Measurements from ENCODE around the gene NDST4. TPM values are rescaled to one million over a fixed set of nuclear protein-coding genes. Genes with fewer than 3 reads are reported as not detected.

NDST4 gene
- total and polyA plus RNA-seq, 7 experiments from 2014 or later, result not detected

DNA sequence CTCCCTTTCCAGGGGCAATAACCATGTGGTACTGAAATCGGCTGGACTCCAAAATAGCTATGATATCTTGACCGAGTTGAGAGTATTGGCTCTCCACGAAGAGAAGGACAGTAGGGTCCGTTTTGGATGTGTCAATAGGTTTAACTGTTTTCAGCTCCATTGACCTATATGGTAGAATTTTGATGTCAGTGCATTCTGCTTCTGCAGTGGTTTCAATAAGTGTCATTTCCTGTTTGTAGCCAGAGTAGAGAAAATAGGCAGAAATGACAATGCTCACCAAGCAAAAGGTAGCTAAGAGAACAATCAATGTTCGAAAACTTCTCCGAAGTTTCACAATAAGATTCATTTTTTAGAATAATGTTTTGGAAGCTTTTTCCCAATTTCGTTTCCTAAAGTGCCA, 36.7 kb downstream of the NDST4 start:
- DNase-seq, result no peak
- H3K4me1 ChIP-seq (ENCODE audit: control insufficient read depth in 2 of 2, insufficient read depth in 2 of 2, low read length in 2 of 2), result no peaks in the 10 kb centered on the region
- Mint-ChIP-seq H3K4me3 (no peak overlapping the region), H3K27ac (no peak overlapping the region), H3K9me3 (peaks cover 0 to 4% (median 0%) of the 10 kb centered on the region in 11 donors), H3K36me3 (no peaks in the 10 kb centered on the region), H3K27me3 (no peaks in the 10 kb centered on the region), H3K4me1 (no peaks in the 10 kb centered on the region)
- H3K36me3 ChIP-seq (ENCODE audit: control insufficient read depth in 2 of 3, insufficient read depth in 3 of 3, low read length in 3 of 3), result no peaks in the 10 kb centered on the region
- H3K4me3 ChIP-seq (ENCODE audit: low read length), result no peak overlapping the region
- no peaks in the 10 kb centered on the region for H3K9me3 ChIP-seq (ENCODE audit: control insufficient read depth in 2 of 3, low read length in 3 of 3)
- intact Hi-C loops (cut with micrococcal nuclease), result no loop called here
- POLR2A ChIA-PET, result no interaction called here
- no peak overlapping the region for H3K27ac ChIP-seq (ENCODE audit: low read depth, low read length)
- CTCF ChIA-PET, result no interaction called here
- no peaks in the 10 kb centered on the region for H3K27me3 ChIP-seq (ENCODE audit: control insufficient read depth in 2 of 2, insufficient read depth in 2 of 2, low read length in 2 of 2)
- no peak for ATAC-seq

DNA sequence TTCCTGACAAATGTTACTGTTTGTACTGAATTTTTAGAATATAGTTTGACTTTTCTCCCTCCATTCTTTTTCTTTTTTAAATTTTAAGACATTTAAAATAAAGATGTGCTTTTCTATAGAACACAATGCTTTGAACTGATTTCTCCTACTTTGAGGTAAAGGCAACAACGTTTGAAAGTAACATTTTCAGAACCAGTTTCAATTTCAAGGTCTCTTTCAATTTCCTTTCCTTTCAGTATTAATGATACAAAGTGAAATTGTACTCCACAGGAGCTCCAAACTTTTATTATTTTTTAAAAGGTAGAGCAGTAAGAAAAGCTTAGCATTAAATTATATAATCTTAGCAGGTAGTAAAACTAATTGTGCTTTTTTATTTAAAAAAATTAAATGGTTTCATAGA, 54.9 kb downstream of the NDST4 start:
- H3K36me3 Mint-ChIP-seq, result no peaks in the 10 kb centered on the region
- no peaks in the 10 kb centered on the region for H3K27me3 Mint-ChIP-seq
- Histone ChIP-seq H3K9me3 (ENCODE audit: control insufficient read depth in 2 of 3, low read length in 3 of 3) (no peaks in the 10 kb centered on the region), H3K27ac (ENCODE audit: low read depth, low read length) (no peak overlapping the region), H3K4me1 (ENCODE audit: control insufficient read depth in 2 of 2, insufficient read depth in 2 of 2, low read length in 2 of 2) (no peaks in the 10 kb centered on the region), H3K4me3 (ENCODE audit: low read length) (no peak overlapping the region), H3K36me3 (ENCODE audit: control insufficient read depth in 2 of 3, insufficient read depth in 3 of 3, low read length in 3 of 3) (no peaks in the 10 kb centered on the region), H3K27me3 (ENCODE audit: control insufficient read depth in 2 of 2, insufficient read depth in 2 of 2, low read length in 2 of 2) (no peaks in the 10 kb centered on the region)
- peaks cover 0 to 3% (median 0%) of the 10 kb centered on the region in 11 donors for H3K9me3 Mint-ChIP-seq
- ChIA-PET POLR2A (no interaction called here), CTCF (no interaction called here)
- H3K4me1 Mint-ChIP-seq, result no peaks in the 10 kb centered on the region
- ATAC-seq, result no peak
- no peak overlapping the region for H3K4me3 Mint-ChIP-seq
- no peak for DNase-seq
- no peak overlapping the region for H3K27ac Mint-ChIP-seq
- intact Hi-C loops (cut with micrococcal nuclease), result no loop called here

DNA sequence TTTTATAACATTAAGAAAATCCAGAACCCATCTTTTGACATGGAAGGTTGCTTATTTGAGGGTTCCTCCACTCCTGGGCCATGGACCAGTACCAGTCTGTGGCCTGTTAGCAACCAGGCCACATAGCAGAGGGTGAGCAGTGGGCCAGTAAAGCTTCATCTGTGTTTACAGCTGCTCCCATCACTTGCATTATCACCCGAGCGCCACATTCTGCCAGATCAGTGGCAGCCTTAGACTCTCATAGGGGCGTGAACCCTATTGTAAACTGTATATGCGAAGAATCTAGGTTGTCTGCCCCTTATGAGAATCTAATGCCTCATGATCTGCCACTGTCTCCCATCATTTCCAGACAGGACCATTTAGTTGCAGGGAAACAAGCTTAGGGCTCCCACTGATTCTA, 58.6 kb downstream of the NDST4 start:
- DNase-seq (no peak), ATAC-seq (no peak)
- no peaks in the 10 kb centered on the region for H3K9me3 ChIP-seq (ENCODE audit: control insufficient read depth in 2 of 3, low read length in 3 of 3)
- ChIA-PET CTCF (no interaction called here), POLR2A (no interaction called here)
- Mint-ChIP-seq H3K4me1 (no peaks in the 10 kb centered on the region), H3K9me3 (peaks cover 0 to 5% (median 0%) of the 10 kb centered on the region in 11 donors), H3K27me3 (no peaks in the 10 kb centered on the region), H3K36me3 (no peaks in the 10 kb centered on the region), H3K4me3 (no peak overlapping the region), H3K27ac (no peak overlapping the region)
- no peaks in the 10 kb centered on the region for H3K36me3 ChIP-seq (ENCODE audit: control insufficient read depth in 2 of 3, insufficient read depth in 3 of 3, low read length in 3 of 3)
- no peaks in the 10 kb centered on the region for H3K4me1 ChIP-seq (ENCODE audit: control insufficient read depth in 2 of 2, insufficient read depth in 2 of 2, low read length in 2 of 2)
- H3K4me3 ChIP-seq (ENCODE audit: low read length), result no peak overlapping the region
- no peaks in the 10 kb centered on the region for H3K27me3 ChIP-seq (ENCODE audit: control insufficient read depth in 2 of 2, insufficient read depth in 2 of 2, low read length in 2 of 2)
- no peak overlapping the region for H3K27ac ChIP-seq (ENCODE audit: low read depth, low read length)
- intact Hi-C loops (cut with micrococcal nuclease), result no loop called here

DNA sequence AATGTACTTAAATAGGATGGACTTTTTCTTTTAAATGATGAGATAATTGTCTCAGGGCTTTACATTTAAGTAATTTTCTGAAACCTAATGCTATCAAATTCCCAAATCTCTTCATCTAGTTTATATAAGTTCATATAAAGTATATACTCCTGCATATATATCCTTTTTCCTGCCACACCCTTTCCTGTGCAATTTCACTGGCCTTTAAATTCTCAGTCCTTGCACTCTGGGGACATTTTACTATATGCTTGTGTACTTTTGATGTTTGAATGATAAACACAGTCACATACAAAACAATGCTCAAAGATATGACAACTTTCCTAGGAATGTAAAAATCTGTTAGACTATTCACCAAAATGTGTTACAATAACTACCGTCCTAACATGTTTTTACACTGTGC, 60.1 kb downstream of the NDST4 start:
- CTCF ChIA-PET, result no interaction called here
- H3K4me1 Mint-ChIP-seq, result no peaks in the 10 kb centered on the region
- intact Hi-C loops (cut with micrococcal nuclease), result no loop called here
- POLR2A ChIA-PET, result no interaction called here
- Histone ChIP-seq H3K9me3 (ENCODE audit: control insufficient read depth in 2 of 3, low read length in 3 of 3) (no peaks in the 10 kb centered on the region), H3K4me3 (ENCODE audit: low read length) (no peak overlapping the region), H3K27ac (ENCODE audit: low read depth, low read length) (no peak overlapping the region), H3K4me1 (ENCODE audit: control insufficient read depth in 2 of 2, insufficient read depth in 2 of 2, low read length in 2 of 2) (no peaks in the 10 kb centered on the region), H3K27me3 (ENCODE audit: control insufficient read depth in 2 of 2, insufficient read depth in 2 of 2, low read length in 2 of 2) (no peaks in the 10 kb centered on the region), H3K36me3 (ENCODE audit: control insufficient read depth in 2 of 3, insufficient read depth in 3 of 3, low read length in 3 of 3) (no peaks in the 10 kb centered on the region)
- H3K9me3 Mint-ChIP-seq, result peaks cover 0 to 7% (median 0%) of the 10 kb centered on the region in 11 donors
- no peak for DNase-seq
- no peak overlapping the region for H3K4me3 Mint-ChIP-seq
- no peaks in the 10 kb centered on the region for H3K36me3 Mint-ChIP-seq
- H3K27me3 Mint-ChIP-seq, result no peaks in the 10 kb centered on the region
- H3K27ac Mint-ChIP-seq, result no peak overlapping the region
- no peak for ATAC-seq

DNA sequence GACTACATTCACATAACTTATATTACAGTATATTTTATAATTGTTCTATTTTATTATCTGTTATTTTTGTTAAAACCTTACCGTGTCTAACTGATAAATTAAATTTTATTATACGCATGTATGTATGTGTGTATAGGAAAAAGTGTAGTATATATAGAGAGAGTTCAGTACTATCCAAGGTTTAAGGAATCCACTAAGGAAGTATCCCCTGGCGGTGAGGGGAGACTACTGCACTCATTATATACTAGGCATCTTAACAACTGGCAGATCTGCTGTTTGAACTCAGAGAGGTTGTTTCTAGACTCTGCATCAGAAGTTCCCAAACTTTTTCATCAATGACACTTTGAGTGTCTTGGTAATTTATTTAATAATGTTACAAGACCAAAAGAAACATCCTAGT, 70.9 kb downstream of the NDST4 start:
- Mint-ChIP-seq H3K36me3 (no peaks in the 10 kb centered on the region), H3K4me3 (no peak overlapping the region), H3K9me3 (peaks cover 0 to 8% (median 0%) of the 10 kb centered on the region in 11 donors), H3K27ac (no peak overlapping the region), H3K27me3 (no peaks in the 10 kb centered on the region), H3K4me1 (no peaks in the 10 kb centered on the region)
- no peaks in the 10 kb centered on the region for H3K4me1 ChIP-seq (ENCODE audit: control insufficient read depth in 2 of 2, insufficient read depth in 2 of 2, low read length in 2 of 2)
- ChIA-PET POLR2A (no interaction called here), CTCF (no interaction called here)
- no peaks in the 10 kb centered on the region for H3K36me3 ChIP-seq (ENCODE audit: control insufficient read depth in 2 of 3, insufficient read depth in 3 of 3, low read length in 3 of 3)
- H3K27me3 ChIP-seq (ENCODE audit: control insufficient read depth in 2 of 2, insufficient read depth in 2 of 2, low read length in 2 of 2), result no peaks in the 10 kb centered on the region
- DNase-seq (no peak), ATAC-seq (no peak)
- intact Hi-C loops (cut with micrococcal nuclease), result no loop called here
- H3K27ac ChIP-seq (ENCODE audit: low read depth, low read length), result no peak overlapping the region
- no peak overlapping the region for H3K4me3 ChIP-seq (ENCODE audit: low read length)
- no peaks in the 10 kb centered on the region for H3K9me3 ChIP-seq (ENCODE audit: control insufficient read depth in 2 of 3, low read length in 3 of 3)

DNA sequence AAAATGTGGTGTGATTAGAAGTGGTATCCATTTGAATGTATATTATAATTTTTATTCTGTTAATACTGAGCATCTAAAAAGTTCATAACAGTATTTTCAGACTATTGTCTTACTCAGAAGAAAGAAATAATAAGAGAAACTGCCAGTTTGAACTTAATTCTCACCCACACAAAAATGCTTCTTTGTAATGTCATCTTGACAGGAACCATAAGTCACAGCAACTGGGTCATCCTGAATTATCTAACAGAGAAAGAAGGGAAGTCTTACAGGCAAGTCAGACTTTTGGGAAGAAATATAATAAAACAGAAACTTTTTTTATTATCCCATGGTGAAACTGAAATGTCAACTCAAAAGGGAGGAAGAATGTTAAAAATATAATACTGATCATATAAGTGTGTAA, 83.1 kb downstream of the NDST4 start:
- H3K27ac ChIP-seq (ENCODE audit: low read depth, low read length), result no peak overlapping the region
- H3K27me3 ChIP-seq (ENCODE audit: control insufficient read depth in 2 of 2, insufficient read depth in 2 of 2, low read length in 2 of 2), result no peaks in the 10 kb centered on the region
- H3K27ac Mint-ChIP-seq, result no peak overlapping the region
- CTCF ChIA-PET, result no interaction called here
- H3K36me3 ChIP-seq (ENCODE audit: control insufficient read depth in 2 of 3, insufficient read depth in 3 of 3, low read length in 3 of 3), result no peaks in the 10 kb centered on the region
- no peaks in the 10 kb centered on the region for H3K4me1 ChIP-seq (ENCODE audit: control insufficient read depth in 2 of 2, insufficient read depth in 2 of 2, low read length in 2 of 2)
- no peaks in the 10 kb centered on the region for H3K9me3 ChIP-seq (ENCODE audit: control insufficient read depth in 2 of 3, low read length in 3 of 3)
- no peaks in the 10 kb centered on the region for H3K36me3 Mint-ChIP-seq
- no peak overlapping the region for H3K4me3 ChIP-seq (ENCODE audit: low read length)
- H3K27me3 Mint-ChIP-seq, result peaks cover 0 to 4% (median 0%) of the 10 kb centered on the region in 5 donors
- DNase-seq (no peak), ATAC-seq (no peak)
- H3K4me1 Mint-ChIP-seq, result no peaks in the 10 kb centered on the region
- intact Hi-C loops (cut with micrococcal nuclease), result no loop called here
- H3K4me3 Mint-ChIP-seq, result no peak overlapping the region
- POLR2A ChIA-PET, result no interaction called here
- peaks cover 0 to 4% (median 0%) of the 10 kb centered on the region in 11 donors for H3K9me3 Mint-ChIP-seq

DNA sequence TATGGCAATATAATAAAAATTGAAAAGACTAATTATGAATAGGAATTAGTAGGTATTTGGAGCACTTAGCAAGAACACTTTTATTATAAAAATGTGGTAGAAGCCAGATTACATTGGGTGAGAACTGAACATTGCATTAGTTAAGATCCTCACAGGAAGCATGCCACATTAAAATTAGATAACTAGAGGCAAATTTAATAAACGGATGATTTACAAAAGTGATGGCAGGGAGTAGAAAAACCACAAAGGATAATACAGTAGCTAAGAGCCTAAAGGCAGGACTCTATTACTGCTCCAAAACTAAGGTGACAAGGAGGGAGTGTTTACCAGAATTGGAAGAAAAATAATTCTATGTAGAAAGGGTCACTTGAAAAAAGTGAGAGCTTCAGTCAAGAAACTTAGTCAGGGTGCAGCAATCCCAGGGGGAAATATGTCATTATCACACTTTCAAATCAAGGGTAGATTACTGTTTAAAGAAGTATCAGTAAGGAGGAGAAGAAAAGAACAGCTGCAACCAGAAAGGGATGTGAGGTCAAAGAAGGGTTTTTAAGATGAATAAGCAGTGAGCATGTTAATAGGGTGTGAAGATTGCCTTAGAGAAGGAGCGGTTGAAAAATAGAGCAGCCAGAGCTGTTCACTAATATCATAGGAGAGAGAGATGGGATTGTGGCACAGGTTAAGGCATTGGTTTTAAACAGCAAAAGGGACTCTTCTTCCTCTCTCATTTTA, 84.6 kb downstream of the NDST4 start:
- Histone ChIP-seq H3K27me3 (ENCODE audit: control insufficient read depth in 2 of 2, insufficient read depth in 2 of 2, low read length in 2 of 2) (no peaks in the 10 kb centered on the region), H3K4me3 (ENCODE audit: low read length) (no peak overlapping the region), H3K27ac (ENCODE audit: low read depth, low read length) (no peak overlapping the region), H3K9me3 (ENCODE audit: control insufficient read depth in 2 of 3, low read length in 3 of 3) (no peaks in the 10 kb centered on the region), H3K36me3 (ENCODE audit: control insufficient read depth in 2 of 3, insufficient read depth in 3 of 3, low read length in 3 of 3) (no peaks in the 10 kb centered on the region), H3K4me1 (ENCODE audit: control insufficient read depth in 2 of 2, insufficient read depth in 2 of 2, low read length in 2 of 2) (no peaks in the 10 kb centered on the region)
- Mint-ChIP-seq H3K4me1 (no peaks in the 10 kb centered on the region), H3K4me3 (no peak overlapping the region), H3K36me3 (no peaks in the 10 kb centered on the region), H3K9me3 (peaks cover 0 to 4% (median 0%) of the 10 kb centered on the region in 11 donors), H3K27me3 (no peaks in the 10 kb centered on the region), H3K27ac (no peak overlapping the region)
- ChIA-PET POLR2A (no interaction called here), CTCF (no interaction called here)
- intact Hi-C loops (cut with micrococcal nuclease), result no loop called here
- ATAC-seq (no peak), DNase-seq (no peak)
